T-cell (primary cell): ENCODE results near the gene WBP11. TPM values are rescaled to one million over a fixed set of nuclear protein-coding genes. Genes with fewer than 3 reads are reported as not detected.

ENCODE experiments used
- ATAC-seq, 4 experiments: fragments of 200-7000 bp in 3 of 4; fragments of 150-1000 bp in 1 of 4; cut with Tn5 transposase; replicated peaks in 1 of 4; 1 replicate in 3 of 4; 2 replicates in 1 of 4; pipeline ENCODE4 v1.10.0; 2021; ENCODE audit warnings: moderate library complexity in 3 of 4, mild to moderate bottlenecking in 2 of 4, moderate number of reproducible peaks in 1 of 4
- CTCF ChIA-PET, 2 donors: fragments of 300-600 bp; sonication (Branson Sonifier 250); formaldehyde crosslinking; loops; one replicate each; lab custom pipeline; 2022; ENCODE audit warnings: antibody characterized with exemption in 2 of 2; lab: Charles Lee
- POLR2A ChIA-PET, 2 donors: fragments of 300-600 bp; sonication (Branson Sonifier 250); formaldehyde crosslinking; loops; one replicate each; lab custom pipeline; 2022; ENCODE audit warnings: antibody characterized with exemption in 2 of 2; lab: Charles Lee
- DNase-seq, 35 experiments: peaks; one replicate each; pipeline versions ENCODE4 v3.0.0 to v3.0.0-alpha.2; 2013 to 2023
- H3K27ac ChIP-seq: one replicate; pipeline ENCODE4 v1.5.1; 2013; ENCODE audit warnings: low read length
- H3K27me3 ChIP-seq, 2 experiments: replicated peaks in 1 of 2; 1 replicate in 1 of 2; 2 replicates in 1 of 2; pipeline versions ENCODE4 v1.6.1 to v1.7.0; 2013; ENCODE audit warnings: low read length in 1 of 2, mixed read lengths in 1 of 2; ENCODE audit not compliant: control insufficient read depth in 2 of 2, insufficient read depth in 2 of 2; ENCODE audit errors: extremely low read depth in 1 of 2
- H3K36me3 ChIP-seq, 2 donors: 1 replicate in 1 of 2; 2 replicates in 1 of 2; pipeline versions ENCODE4 v1.6.1 to v1.7.0; 2013; ENCODE audit warnings: low read length in 1 of 2; ENCODE audit not compliant: control insufficient read depth in 2 of 2, insufficient read depth in 1 of 2; ENCODE audit errors: extremely low read depth in 1 of 2
- H3K4me1 ChIP-seq, 2 experiments: 1 replicate in 1 of 2; 2 replicates in 1 of 2; pipeline versions ENCODE4 v1.6.1 to v1.7.0; 2013; ENCODE audit warnings: low read length in 2 of 2, mixed read lengths in 1 of 2; ENCODE audit not compliant: insufficient read depth in 2 of 2, control insufficient read depth in 1 of 2; ENCODE audit errors: extremely low read depth in 1 of 2
- H3K4me3 ChIP-seq, 2 donors: 1 replicate in 1 of 2; 2 replicates in 1 of 2; pipeline versions ENCODE4 v1.5.1 to v1.7.0; 2013; ENCODE audit warnings: mild to moderate bottlenecking in 2 of 2, low read length in 1 of 2, moderate library complexity in 1 of 2; ENCODE audit not compliant: control insufficient read depth in 1 of 2; ENCODE audit errors: extremely low read depth in 1 of 2
- H3K9me3 ChIP-seq: 2 replicates; pipeline ENCODE4 v1.7.0; 2013
- H3K27ac Mint-ChIP-seq, 2 donors: one replicate each; pipeline ENCODE4 v1.8.0; 2020 to 2021; ENCODE audit warnings: mild to moderate bottlenecking in 2 of 2, mixed read lengths in 2 of 2
- H3K27me3 Mint-ChIP-seq, 2 donors: one replicate each; pipeline ENCODE4 v1.8.0; 2021 to 2022; ENCODE audit warnings: mixed read lengths in 2 of 2
- H3K36me3 Mint-ChIP-seq: one replicate; pipeline ENCODE4 v1.8.0; 2021; ENCODE audit warnings: mixed read lengths
- H3K4me1 Mint-ChIP-seq, 3 donors: one replicate each; pipeline ENCODE4 v1.8.0; 2020 to 2022; ENCODE audit warnings: mixed read lengths in 3 of 3, mild to moderate bottlenecking in 1 of 3
- H3K4me3 Mint-ChIP-seq, 3 donors: one replicate each; pipeline ENCODE4 v1.8.0; 2020 to 2022; ENCODE audit warnings: mild to moderate bottlenecking in 3 of 3, mixed read lengths in 3 of 3, moderate library complexity in 3 of 3
- H3K9me3 Mint-ChIP-seq, 3 donors: one replicate each; pipeline ENCODE4 v1.8.0; 2020 to 2022; ENCODE audit warnings: mixed read lengths in 3 of 3
- WGBS: methylation state at CpG from one replicate; pipeline ENCODE4 v1.1.5; 2013; ENCODE audit warnings: missing lambda C conversion rate; ENCODE audit not compliant: insufficient coverage; 5-methylcytosine and 5-hydroxymethylcytosine counted together
- total RNA-seq, 35 experiments: library from RNA in 6 of 35; stranded (reverse) in 6 of 35; fragments of 120-200 nt in 1 of 35; gene quantifications; one replicate each; pipeline versions ENCODE4 v1.2.1 to v1.2.4 and lab custom pipeline; 2013 to 2026

WBP11 gene
- total RNA-seq = 100 to 1,000 TPM in 2 of 5 donors, 10 to 100 TPM in 3; 72.6 to 122 (median 80.6) TPM
- 55.0 TPM for total RNA-seq (2013)
- 86.5 to 257 (median 120) reads per million in 29 experiments for total RNA-seq (lab: John Stamatoyannopoulos, UW)

DNA sequence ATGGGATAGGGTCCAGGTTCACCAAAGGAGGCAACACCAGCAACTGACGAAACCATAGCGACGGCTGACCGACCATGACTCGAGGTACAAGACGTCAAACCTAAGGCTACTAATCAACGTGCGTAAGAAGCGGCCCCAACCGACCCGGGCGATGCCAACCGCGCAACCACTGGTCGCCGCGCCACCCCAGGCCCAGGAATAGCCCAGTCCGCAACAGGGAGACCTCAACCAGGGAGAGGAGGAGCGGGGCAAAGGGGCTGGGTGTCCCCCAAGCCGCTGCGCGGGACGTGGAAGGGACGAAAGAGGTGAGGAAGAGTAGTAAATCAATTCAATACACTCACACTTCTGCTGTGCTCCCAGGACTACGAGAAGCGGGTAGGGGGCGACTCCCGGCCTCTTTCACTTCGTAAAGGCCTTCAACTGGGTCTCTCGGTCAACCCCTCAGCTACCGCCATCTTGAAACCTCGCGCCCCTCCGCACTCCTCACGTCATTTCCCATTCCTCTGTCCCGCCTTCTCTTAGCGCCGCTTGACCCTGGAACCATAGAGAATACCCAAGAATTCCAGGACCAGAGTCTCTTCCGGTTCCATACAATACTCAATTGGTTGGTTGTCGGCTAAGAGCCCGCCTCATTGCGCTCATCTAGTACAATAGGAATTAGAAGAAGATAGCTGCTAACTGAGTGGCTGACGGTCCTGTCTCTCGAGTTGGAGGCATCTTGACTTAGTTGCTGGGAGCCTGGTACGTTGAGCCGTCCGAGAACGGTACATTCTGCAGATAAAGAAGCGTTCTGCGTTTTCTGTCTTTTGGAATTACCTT is at the start of gene WBP11, which contains the start of gene C12orf60:
WBP11 (minus strand) TSS at position 468 of the 819 bp plus-strand sequence. CDS start 2,095 bp downstream, outside the sequence.
C12orf60 (plus strand) TSS at position 660 of the 819 bp plus-strand sequence. CDS start 19,266 bp downstream, outside the sequence.
- Mint-ChIP-seq H3K4me3 (no peak within 1 kb of the TSS), H3K27me3 (no peaks in the 10 kb centered on the region), H3K27ac (no peak within 1 kb of the TSS), H3K36me3 (peaks cover 17% of the 10 kb centered on the region), H3K9me3 (no peaks in the 10 kb centered on the region), H3K4me1 (peaks cover 0 to 24% (median 17%) of the 10 kb centered on the region in 3 donors)
- Histone ChIP-seq H3K9me3 (no peaks in the 10 kb centered on the region), H3K36me3 (peaks cover 0 to 14% of the 10 kb centered on the region in 2 donors), H3K4me3 (peak within 1 kb of the TSS; percentile 72 to 90), H3K4me1 (peaks cover 7 to 18% of the 10 kb centered on the region in 2 experiments), H3K27me3 (no peaks in the 10 kb centered on the region), H3K27ac (peak within 1 kb of the TSS; percentile 93)
- ATAC-seq (peak; percentile 95 to 99 (median 96)), DNase-seq (peak; percentile 62 to 96 (median 87))
- POLR2A ChIA-PET = interaction anchor here (0.6 to 3.0 kb wide), 16 partner anchors 9 to 408 kb away, joined by 3 to 121 read pairs (median 6); partner anchors contain the start of gene ARHGDIB (in 1 of the 2)
- WGBS = under 1% methylated on average over 30 of the region's 50 CpGs
- CTCF ChIA-PET = interaction anchor here (0.5 to 9.8 kb wide), 19 partner anchors 10 to 1087 kb away, joined by 3 to 122 read pairs (median 4); partner anchors contain the start of genes ATF7IP (in 1 of the 2) and RERG (in 1 of the 2)

DNA sequence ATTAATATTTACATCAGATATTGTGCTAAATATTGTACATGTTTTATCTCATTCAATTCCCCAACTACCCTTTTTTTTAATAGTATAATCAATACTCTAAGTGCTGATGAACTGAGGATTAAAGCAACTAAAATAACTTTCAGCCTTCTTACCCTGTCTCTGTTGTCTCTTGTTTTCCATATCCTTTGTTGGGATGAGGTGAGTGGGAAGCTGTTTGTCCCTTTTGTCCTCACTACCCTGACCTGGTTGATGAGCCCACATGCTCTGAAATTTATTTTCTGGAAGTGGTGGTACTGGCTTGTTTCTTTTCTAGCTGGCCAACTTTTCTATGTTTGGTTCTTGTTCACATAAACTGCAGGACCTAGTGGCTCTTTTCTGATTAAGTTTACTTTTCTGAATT is 49.6 kb upstream of the WBP11 start:
- H3K36me3 ChIP-seq = no peaks in the 10 kb centered on the region
- no peaks in the 10 kb centered on the region for H3K4me1 Mint-ChIP-seq
- ChIA-PET POLR2A (interaction anchor here in 1 of 2 donors (0.7 kb wide), 1 partner anchor 867 kb away, joined by 3 read pairs; no protein-coding TSS in a partner anchor), CTCF (interaction anchor here in 1 of 2 donors (0.5 to 2.7 kb wide), 2 partner anchors 53 to 143 kb away, joined by 4 to 10 read pairs; no protein-coding TSS in a partner anchor)
- no peak for DNase-seq
- no peak overlapping the region for H3K4me3 ChIP-seq
- H3K9me3 ChIP-seq = no peaks in the 10 kb centered on the region
- H3K36me3 Mint-ChIP-seq = no peaks in the 10 kb centered on the region
- H3K4me3 Mint-ChIP-seq = no peak overlapping the region
- no peaks in the 10 kb centered on the region for H3K4me1 ChIP-seq
- H3K9me3 Mint-ChIP-seq = peaks cover 0 to 7% (median 0%) of the 10 kb centered on the region in 3 donors
- no peak for ATAC-seq
- H3K27ac ChIP-seq = no peak overlapping the region
- no peak overlapping the region for H3K27ac Mint-ChIP-seq
- no peaks in the 10 kb centered on the region for H3K27me3 Mint-ChIP-seq
- no peaks in the 10 kb centered on the region for H3K27me3 ChIP-seq

DNA sequence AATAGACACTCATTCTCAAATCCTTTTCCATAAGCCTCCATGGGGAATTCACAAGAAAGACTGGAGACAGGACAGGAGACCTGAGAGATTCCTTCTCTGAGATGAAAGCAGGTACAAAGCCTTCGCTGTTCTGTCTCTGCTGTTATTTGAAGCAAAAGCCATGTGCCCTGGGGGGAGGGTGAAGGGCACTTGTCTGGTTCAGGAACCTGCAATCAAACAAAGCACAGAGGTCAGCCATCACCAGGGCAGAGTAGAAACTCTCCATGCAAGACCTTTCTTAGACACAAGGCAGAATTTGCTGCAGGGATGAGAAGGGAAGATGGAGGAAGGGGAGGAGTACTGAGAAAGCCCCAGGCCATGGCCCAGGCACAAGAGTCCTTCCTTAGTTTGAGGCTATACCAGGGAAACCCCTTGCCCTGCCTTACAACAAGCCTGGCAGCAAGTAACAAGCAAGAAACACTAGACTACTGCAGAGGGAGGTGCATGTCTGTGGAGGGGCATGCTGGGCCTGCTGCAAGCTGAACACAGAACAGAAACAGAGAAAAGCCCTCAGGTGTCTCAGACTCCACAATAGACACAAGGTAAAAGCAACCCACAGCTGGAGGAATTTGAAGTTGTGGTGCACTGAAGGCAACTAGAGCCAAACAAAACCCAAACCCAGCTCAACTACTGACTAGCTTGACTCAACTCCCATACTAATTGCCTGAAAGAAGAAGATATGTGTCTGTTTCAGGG is 47.8 kb upstream of the WBP11 start:
- Mint-ChIP-seq H3K4me3 (no peak overlapping the region), H3K27ac (no peak overlapping the region), H3K4me1 (peaks cover 2 to 5% (median 5%) of the 10 kb centered on the region in 3 donors), H3K36me3 (no peaks in the 10 kb centered on the region), H3K27me3 (no peaks in the 10 kb centered on the region), H3K9me3 (no peaks in the 10 kb centered on the region)
- peaks cover 0 to 2% of the 10 kb centered on the region in 2 experiments for H3K4me1 ChIP-seq
- CTCF ChIA-PET = interaction anchor here in 1 of 2 donors (2.7 kb wide), 1 partner anchor 145 kb away, joined by 10 read pairs; no protein-coding TSS in a partner anchor
- no CpG with 5 or more reads among the region's 1 CpG for WGBS
- H3K27me3 ChIP-seq = no peaks in the 10 kb centered on the region
- POLR2A ChIA-PET = no interaction called here
- DNase-seq = no peak
- H3K27ac ChIP-seq = no peak overlapping the region
- no peaks in the 10 kb centered on the region for H3K36me3 ChIP-seq
- H3K9me3 ChIP-seq = no peaks in the 10 kb centered on the region
- no peak for ATAC-seq
- no peak overlapping the region for H3K4me3 ChIP-seq

GRCh38 chr12:14849661-14850060 is 46.4 kb upstream of the WBP11 start:
- ChIA-PET POLR2A (no interaction called here), CTCF (interaction anchor here in 1 of 2 donors (0.6 to 5.6 kb wide), 2 partner anchors 146 kb away, joined by 3 to 40 read pairs; no protein-coding TSS in a partner anchor)
- no peaks in the 10 kb centered on the region for H3K36me3 ChIP-seq
- no peak overlapping the region for H3K27ac Mint-ChIP-seq
- ATAC-seq (no peak), DNase-seq (no peak)
- H3K4me1 Mint-ChIP-seq = peaks cover 5 to 14% (median 8%) of the 10 kb centered on the region in 3 donors
- no peaks in the 10 kb centered on the region for H3K9me3 Mint-ChIP-seq
- H3K4me1 ChIP-seq = peaks cover 3 to 5% of the 10 kb centered on the region in 2 experiments
- H3K36me3 Mint-ChIP-seq = no peaks in the 10 kb centered on the region
- no peak overlapping the region for H3K27ac ChIP-seq
- H3K9me3 ChIP-seq = no peaks in the 10 kb centered on the region
- no peaks in the 10 kb centered on the region for H3K27me3 ChIP-seq
- H3K27me3 Mint-ChIP-seq = no peaks in the 10 kb centered on the region
- no peak overlapping the region for H3K4me3 Mint-ChIP-seq
- no CpG with 5 or more reads among the region's 2 CpGs for WGBS
- H3K4me3 ChIP-seq = no peak overlapping the region

- ATAC-seq (no peak), DNase-seq (no peak)
- POLR2A ChIA-PET = interaction anchor here in 1 of 2 donors (0.6 to 0.7 kb wide), 2 partner anchors 38 to 1000 kb away, joined by 3 to 4 read pairs; no protein-coding TSS in a partner anchor
- H3K36me3 ChIP-seq = no peaks in the 10 kb centered on the region
- H3K4me1 ChIP-seq = peaks cover 3 to 5% of the 10 kb centered on the region in 2 experiments
- H3K4me3 ChIP-seq = no peak overlapping the region
- Mint-ChIP-seq H3K27me3 (no peaks in the 10 kb centered on the region), H3K36me3 (no peaks in the 10 kb centered on the region), H3K9me3 (no peaks in the 10 kb centered on the region), H3K4me1 (peaks cover 5 to 14% (median 8%) of the 10 kb centered on the region in 3 donors), H3K27ac (no peak overlapping the region), H3K4me3 (no peak overlapping the region)
- no peaks in the 10 kb centered on the region for H3K9me3 ChIP-seq
- H3K27ac ChIP-seq = no peak overlapping the region
- WGBS = 100% methylated on average over 2 of the region's 4 CpGs
- H3K27me3 ChIP-seq = no peaks in the 10 kb centered on the region
- CTCF ChIA-PET = interaction anchor here (0.6 to 5.6 kb wide), 8 partner anchors 38 to 149 kb away, joined by 3 to 40 read pairs (median 6); no protein-coding TSS in a partner anchor
Measured at GRCh38 chr12:14846876-14847580, 43.8 kb upstream of the WBP11 start.
